Fibroblast of the aortic adventitia (primary cell): ENCODE data around the gene ACYP2. TPM values are rescaled to one million over a fixed set of nuclear protein-coding genes. Genes with fewer than 3 reads are reported as not detected.
"Not testable (repeated sequence)": the region's sequence is repeated elsewhere in the genome, so short reads cannot be mapped to it uniquely, and the experiment has no call there.

Experiments used
- DNase-seq: peaks from one replicate; pipeline ENCODE4 v3.0.0-alpha.2; 2010; ENCODE audit warnings: low read depth
- H3K4me3 ChIP-seq: 2 replicates; pipeline ENCODE4 v1.5.1; 2011; ENCODE audit warnings: low read depth, mild to moderate bottlenecking, control low read depth, low read length, moderate library complexity
- total RNA-seq: library from RNA; depleted of rRNA; stranded (reverse); fragments of >200 nt; gene quantifications from 2 replicates; pipeline ENCODE4 v1.2.3, GENCODE V29; 2012; ENCODE audit warnings: low replicate concordance
- TF ChIP-seq, protein P1 (sequence below): IDR thresholded peaks from 2 replicates; pipeline ENCODE4 v1.5.1; 2011; ENCODE audit warnings: mild to moderate bottlenecking, low read length, control low read depth, inconsistent platforms; ENCODE audit not compliant: insufficient read depth

Gene ACYP2
- total RNA-seq, 1 donor: 11.5 TPM

DNA sequence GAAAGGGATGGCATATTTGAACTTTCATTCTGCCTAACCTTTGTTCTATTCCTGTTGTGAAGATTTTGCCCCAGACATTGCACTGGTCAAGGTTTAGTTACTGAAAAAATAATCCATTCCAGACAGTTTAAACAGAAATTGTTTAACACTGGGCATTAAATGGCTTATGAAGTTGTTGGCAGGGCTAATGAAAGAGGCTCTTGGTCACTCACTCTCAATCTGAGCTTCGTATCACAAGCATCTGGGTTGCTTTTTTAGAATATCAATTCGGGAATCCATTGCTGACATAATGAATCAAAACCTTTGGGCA lies 8.0 kb upstream of the ACYP2 start:
- DNase-seq: no peak
- TF ChIP-seq, protein P1, sequence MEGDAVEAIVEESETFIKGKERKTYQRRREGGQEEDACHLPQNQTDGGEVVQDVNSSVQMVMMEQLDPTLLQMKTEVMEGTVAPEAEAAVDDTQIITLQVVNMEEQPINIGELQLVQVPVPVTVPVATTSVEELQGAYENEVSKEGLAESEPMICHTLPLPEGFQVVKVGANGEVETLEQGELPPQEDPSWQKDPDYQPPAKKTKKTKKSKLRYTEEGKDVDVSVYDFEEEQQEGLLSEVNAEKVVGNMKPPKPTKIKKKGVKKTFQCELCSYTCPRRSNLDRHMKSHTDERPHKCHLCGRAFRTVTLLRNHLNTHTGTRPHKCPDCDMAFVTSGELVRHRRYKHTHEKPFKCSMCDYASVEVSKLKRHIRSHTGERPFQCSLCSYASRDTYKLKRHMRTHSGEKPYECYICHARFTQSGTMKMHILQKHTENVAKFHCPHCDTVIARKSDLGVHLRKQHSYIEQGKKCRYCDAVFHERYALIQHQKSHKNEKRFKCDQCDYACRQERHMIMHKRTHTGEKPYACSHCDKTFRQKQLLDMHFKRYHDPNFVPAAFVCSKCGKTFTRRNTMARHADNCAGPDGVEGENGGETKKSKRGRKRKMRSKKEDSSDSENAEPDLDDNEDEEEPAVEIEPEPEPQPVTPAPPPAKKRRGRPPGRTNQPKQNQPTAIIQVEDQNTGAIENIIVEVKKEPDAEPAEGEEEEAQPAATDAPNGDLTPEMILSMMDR: no peak

DNA sequence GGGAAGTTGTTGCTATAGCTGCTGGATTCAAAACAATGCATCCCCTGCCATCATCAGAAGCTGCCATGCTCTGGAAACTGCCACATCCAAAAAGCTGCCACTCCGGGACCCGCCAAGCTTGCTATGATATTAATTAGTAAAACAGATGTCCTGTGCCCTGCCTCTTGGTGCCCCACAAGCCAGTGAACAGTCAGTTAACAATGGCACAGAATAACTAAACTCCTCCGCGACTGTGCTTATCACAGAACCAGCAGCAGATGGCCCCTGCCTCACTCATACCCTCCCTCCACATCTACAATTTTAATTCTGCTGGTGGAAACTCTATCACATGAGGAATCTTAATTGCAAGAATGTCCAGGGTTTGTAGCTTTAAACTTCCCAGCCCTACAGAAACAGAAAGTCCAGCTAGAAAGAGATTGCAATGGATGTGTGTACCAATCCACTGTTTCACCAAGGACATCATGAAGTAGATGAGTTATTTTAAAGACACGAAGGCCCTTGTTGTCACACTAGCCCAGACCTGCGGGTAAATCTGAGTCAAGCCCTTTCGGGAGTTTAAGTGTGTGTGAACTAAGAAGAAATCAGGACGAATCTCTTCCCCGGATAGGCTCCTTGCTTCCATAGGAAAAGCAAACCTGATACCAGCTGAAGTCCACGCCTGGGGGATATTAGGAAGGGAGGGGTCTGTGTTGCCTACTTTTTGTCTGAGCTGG lies 7.4 kb upstream of the ACYP2 start:
- DNase-seq: no peak
- H3K4me3 ChIP-seq: no peak overlapping the region
- TF ChIP-seq, protein P1: no peak

More for the DNA sequence above, 8.0 kb upstream of the ACYP2 start:
- no peak overlapping the region for H3K4me3 ChIP-seq

DNA sequence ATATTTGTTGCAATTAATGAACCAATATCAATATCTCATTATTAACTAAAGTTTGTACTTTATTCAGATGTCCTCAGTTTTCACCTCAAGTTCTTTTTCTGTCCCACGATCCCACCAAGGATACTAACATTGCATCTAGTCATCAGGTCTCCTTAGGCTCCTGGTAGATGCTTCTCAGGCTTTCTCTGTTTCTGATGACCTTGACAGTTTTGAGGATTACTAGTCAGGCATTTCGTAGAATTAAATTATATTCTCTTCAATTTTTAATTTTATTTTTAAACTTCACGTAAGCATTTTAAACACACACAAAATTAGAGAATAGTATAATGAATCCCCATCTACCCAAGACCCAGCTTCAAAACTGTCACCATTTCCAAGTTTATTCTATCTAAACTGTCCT lies 5.6 kb upstream of the ACYP2 start:
- no peak overlapping the region for H3K4me3 ChIP-seq
- TF ChIP-seq, protein P1: no peak
- DNase-seq: no peak

DNA sequence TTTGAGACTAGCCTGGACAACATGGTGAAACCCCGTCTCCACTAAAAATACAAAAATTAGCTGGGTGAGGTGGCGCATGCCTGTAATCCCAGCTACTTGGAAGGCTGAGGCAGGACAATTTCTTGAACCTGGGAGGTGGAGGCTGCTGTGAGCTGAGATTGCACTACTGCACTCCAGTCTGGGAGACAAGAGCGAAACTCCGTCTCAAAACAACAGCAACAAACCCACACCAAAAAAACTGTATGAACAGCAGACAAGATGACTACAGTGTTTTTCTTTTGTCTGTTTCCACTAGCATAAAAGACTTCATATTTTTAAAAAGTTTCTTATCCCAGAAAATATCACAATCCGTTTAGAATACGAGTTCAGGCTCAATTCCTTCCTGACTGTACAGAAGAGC lies 936 bp upstream of the ACYP2 start:
- DNase-seq: not testable (repeated sequence)
- peak overlapping the region; percentile 78 for H3K4me3 ChIP-seq

DNA sequence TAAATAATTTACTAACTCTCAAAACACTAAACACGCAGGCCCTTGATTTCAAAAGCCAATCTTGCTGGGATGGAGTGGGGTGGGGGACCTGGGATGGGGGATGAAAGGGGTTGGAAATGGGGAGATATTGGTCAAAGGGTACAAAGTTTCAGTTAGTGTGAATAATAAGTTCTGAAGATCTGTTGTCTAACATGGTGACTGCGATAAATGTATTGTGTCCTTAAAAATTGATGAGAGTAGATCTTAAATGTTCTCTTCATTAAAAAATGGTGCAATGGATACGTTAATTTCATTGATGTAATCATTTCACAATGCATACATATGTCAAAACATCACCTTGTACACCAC lies 505 bp upstream of the ACYP2 start:
- DNase-seq: no peak
- TF ChIP-seq, protein P1: no peak
- H3K4me3 ChIP-seq: peak overlapping the region; percentile 78

DNA sequence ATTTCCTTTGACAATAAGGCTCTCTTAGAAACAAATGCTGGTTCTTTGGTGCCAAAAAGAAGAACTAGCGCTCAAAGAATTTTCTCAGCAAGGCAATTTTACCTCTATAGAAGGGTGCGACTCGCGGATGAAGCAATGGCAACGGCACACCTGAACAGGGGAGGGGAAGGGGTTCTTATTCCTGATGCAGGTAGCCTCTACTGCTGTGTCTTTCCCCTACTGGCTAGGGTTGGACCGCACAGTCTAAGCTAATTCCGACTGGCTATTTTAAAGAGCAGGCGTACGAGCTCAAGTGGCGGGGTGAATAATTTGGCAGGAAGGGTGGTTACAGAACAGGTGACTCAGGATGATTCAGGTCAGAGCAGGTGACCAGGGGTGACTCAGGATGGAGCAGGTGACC lies 1.2 kb downstream of the ACYP2 start:
- not testable (repeated sequence) for DNase-seq

DNA sequence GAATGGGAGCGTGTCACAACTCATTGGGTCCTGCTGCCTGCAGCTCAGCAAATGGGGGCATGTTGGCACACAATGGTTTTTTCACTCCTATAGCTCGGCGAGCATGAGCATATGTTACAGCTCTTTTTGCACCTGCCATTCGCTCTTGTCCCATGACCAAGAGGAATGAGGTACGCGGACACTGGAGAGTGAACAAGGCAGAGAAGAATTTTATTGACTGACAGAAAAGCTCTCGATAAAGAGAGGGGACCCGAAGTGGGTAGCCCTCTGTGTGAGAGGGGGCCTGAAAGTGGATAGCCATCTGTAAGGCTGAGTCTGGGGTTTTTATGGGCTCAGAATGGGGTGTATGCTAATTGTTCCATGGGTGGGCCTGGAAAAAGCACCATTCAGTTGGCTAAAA lies 5.5 kb downstream of the ACYP2 start:
- TF ChIP-seq, protein P1: no peak
- no peak overlapping the region for H3K4me3 ChIP-seq
- DNase-seq: no peak

More for the DNA sequence above, 1.2 kb downstream of the ACYP2 start:
- H3K4me3 ChIP-seq: not testable (repeated sequence)

DNA sequence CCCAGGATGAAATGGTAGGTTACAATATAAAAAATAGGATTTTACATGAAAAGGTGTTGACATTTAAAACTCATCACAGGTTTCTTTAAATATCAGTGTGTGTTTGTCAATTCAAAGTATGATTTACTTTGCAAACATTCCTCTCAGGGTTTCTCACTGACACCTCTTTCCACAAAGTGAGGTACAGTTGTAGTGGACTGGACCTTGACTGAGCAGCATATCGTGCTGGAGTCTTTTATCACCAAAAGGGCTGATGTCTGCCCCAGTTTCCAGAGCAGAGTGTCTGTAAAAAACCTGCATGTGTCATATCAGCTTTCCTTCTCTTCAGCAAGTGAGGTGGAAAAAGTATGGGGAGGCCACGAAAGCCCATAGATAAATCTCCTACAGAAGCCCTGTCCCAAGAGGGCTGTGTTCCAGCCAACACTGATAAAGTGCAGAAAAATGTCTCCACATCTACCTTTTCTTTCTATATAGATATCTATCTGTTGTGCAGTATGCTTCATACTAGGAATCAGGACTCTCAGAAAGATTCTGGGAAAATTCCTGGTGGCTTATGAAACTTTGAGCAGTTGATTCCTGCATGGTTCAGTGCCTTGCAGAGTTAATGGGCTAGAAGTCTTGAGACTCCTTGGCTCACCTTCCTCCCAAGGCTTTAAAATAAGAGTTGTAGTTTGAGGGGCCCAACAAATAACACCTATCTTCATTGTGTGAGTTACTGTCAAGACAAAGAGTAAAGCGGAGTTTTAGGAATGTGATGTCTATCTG lies 6.9 kb downstream of the ACYP2 start:
- TF ChIP-seq, protein P1: no peak
- DNase-seq: no peak
- H3K4me3 ChIP-seq: no peak overlapping the region
